ENCODE measurements around the gene MAST2. TPM values are rescaled to one million over a fixed set of nuclear protein-coding genes. Genes with fewer than 3 reads are reported as not detected.

MAST2 gene
- total and polyA plus RNA-seq, 9 of the 15 experiments (the other 6 are each of a cell fraction or from before 2014, with no cell fraction given), result 0.73 to 32.0 (median 17.8) TPM

- TF ChIP-seq TRIM25 (IDR thresholded peaks at IDR 0.05; ENCODE audit: borderline replicate concordance) (peak; percentile 79; the same call in 1 of the 2 replicates), NBN (IDR thresholded peaks at IDR 0.05; ENCODE audit: low read depth) (0 out of 2 replicates have a peak, but pooled peaks have one; percentile 26), ARID1B (IDR thresholded peaks at IDR 0.05) (peak; percentile 10; the same call in 1 of the 2 replicates), YBX1 (IDR thresholded peaks at IDR 0.05) (0 out of 2 replicates have a peak, but pooled peaks have one; percentile 8)
Observed at GRCh38 chr1:45803781-45804668, 613 bp downstream of the MAST2 start (continued).

GRCh38 chr1:45804669-45804969 lies 1.2 kb downstream of the MAST2 start:
- no peaks in the 10 kb centered on the region for H3K9me1 ChIP-seq (ENCODE audit: control insufficient read depth, insufficient read depth, low read length)
- peak overlapping the region; percentile 46 to 69; a peak in 3 of 4 replicates for H3K9ac ChIP-seq (ENCODE audit: insufficient read depth in 1 of 2, low read depth in 2 of 2, low read length in 2 of 2)
- CTCF ChIA-PET (ENCODE audit: low intra/inter-chr PET ratio), result no interaction called here
- peaks cover 47% of the 10 kb centered on the region for H3K79me2 ChIP-seq (ENCODE audit: control insufficient read depth, insufficient read depth, low read length)
- ATAC-seq (no peak), DNase-seq (ENCODE audit: extremely low read depth in 1 of 4, low spot score in 3 of 4) (no peak), FAIRE-seq (no peak)
- POLR2A ChIA-PET, result interaction anchor here (0.8 to 1.4 kb wide), 4 partner anchors 9 to 86 kb away, joined by 3 to 4 read pairs (median 4); no protein-coding TSS in a partner anchor
- WGBS (ENCODE audit: insufficient coverage, low coverage, missing lambda C conversion rate), result 1% methylated on average over 2 of the region's 2 CpGs
- H3K4me3 ChIP-seq, result peak overlapping the region; percentile 69
- peak overlapping the region; percentile 85 for H3K4me2 ChIP-seq (ENCODE audit: insufficient read depth, low read length)
- H3K4me1 ChIP-seq (replicated peaks in 1 of 2; ENCODE audit: control insufficient read depth in 2 of 2, insufficient read depth in 2 of 2, low read length in 2 of 2), result peaks cover 19 to 23% of the 10 kb centered on the region in 2 experiments
- BruUV-seq (replicated peaks), result no TSS peak
- peaks cover 32% of the 10 kb centered on the region for H3K36me3 ChIP-seq (ENCODE audit: control insufficient read depth, insufficient read depth, low read length)
- H3K27ac ChIP-seq (ENCODE audit: extremely low read depth, low read depth, low read length), result no peak overlapping the region
- no peaks in the 10 kb centered on the region for H3K9me3 ChIP-seq (replicated peaks; ENCODE audit: control insufficient read depth, insufficient read depth, low read depth, low read length)
- intact Hi-C loops (cut with micrococcal nuclease), result loop anchor here (5.0 kb wide), 1 partner anchor 52 kb away; the partner anchor contains the start of gene IPP
- in situ Hi-C loops (cut with MboI), result no loop called here
- H4K20me1 ChIP-seq (replicated peaks; ENCODE audit: control insufficient read depth, insufficient read depth, low read length), result no peaks in the 10 kb centered on the region; the same call in 1 of the 2 replicates
- no peaks in the 10 kb centered on the region for H3K27me3 ChIP-seq (ENCODE audit: control insufficient read depth in 2 of 2, insufficient read depth in 2 of 2, low read length in 2 of 2)
- 0 out of 2 replicates have a peak overlapping the region, but pooled peaks have one; percentile 67 for H2AFZ ChIP-seq (ENCODE audit: low read depth, low read length)
- no peak for TF ChIP-seq ZNF143 (CRISPR knock-in tag; IDR thresholded peaks at IDR 0.05)
- TF ChIP-seq POLR2AphosphoS5 (IDR thresholded peaks at IDR 0.05; ENCODE audit: control insufficient read depth, insufficient read depth, low read depth, low read length), result no peak
- no peak for TF ChIP-seq DEAF1 (CRISPR knock-in tag; IDR thresholded peaks at IDR 0.05)
- TF ChIP-seq ZBTB43 (CRISPR knock-in tag; IDR thresholded peaks at IDR 0.05), result no peak
- TF ChIP-seq E2F5 (CRISPR knock-in tag; IDR thresholded peaks at IDR 0.05), result no peak
- TF ChIP-seq ZNF584 (CRISPR knock-in tag; IDR thresholded peaks at IDR 0.05; ENCODE audit: low read depth), result no peak
- TF ChIP-seq FOXP4 (CRISPR knock-in tag; IDR thresholded peaks at IDR 0.05; ENCODE audit: borderline replicate concordance), result no peak
